ENCODE data around the gene RNF180. TPM values are rescaled to one million over a fixed set of nuclear protein-coding genes. Genes with fewer than 3 reads are reported as not detected.

RNF180 gene
- total RNA-seq, 4 donors from 2014 or later: 6.0 to 13.1 (median 10.1) TPM

- DNase-seq (ENCODE audit: low spot score in 2 of 2): no peak
- 13% methylated on average over 1 of the region's 1 CpG for WGBS, 2 donors
- no peaks in the 10 kb centered on the region for H3K36me3 ChIP-seq
- H3K27ac ChIP-seq: no peak overlapping the region
- H3K9me3 ChIP-seq: no peaks in the 10 kb centered on the region
- H3K4me3 ChIP-seq: no peak overlapping the region
- TF ChIP-seq CTCF (IDR thresholded peaks at IDR 0.05) (peak in 1 of 5 experiments; percentile 22), EP300 (IDR thresholded peaks at IDR 0.05) (no peak)
- H3K27me3 ChIP-seq: no peaks in the 10 kb centered on the region
- no peaks in the 10 kb centered on the region for H3K4me1 ChIP-seq
These were observed 42.3 kb downstream of the RNF180 start for GRCh38 chr5:64207978-64208377.

GRCh38 chr5:64209353-64209752, 43.7 kb downstream of the RNF180 start:
- Histone ChIP-seq H3K27ac (no peak overlapping the region), H3K4me1 (no peaks in the 10 kb centered on the region), H3K36me3 (no peaks in the 10 kb centered on the region), H3K27me3 (no peaks in the 10 kb centered on the region), H3K4me3 (no peak overlapping the region), H3K9me3 (no peaks in the 10 kb centered on the region)
- DNase-seq (ENCODE audit: low spot score in 2 of 2): no peak
- TF ChIP-seq CTCF (IDR thresholded peaks at IDR 0.05) (no peak), EP300 (IDR thresholded peaks at IDR 0.05) (no peak), POLR2A (IDR thresholded peaks at IDR 0.05) (no peak)

DNA sequence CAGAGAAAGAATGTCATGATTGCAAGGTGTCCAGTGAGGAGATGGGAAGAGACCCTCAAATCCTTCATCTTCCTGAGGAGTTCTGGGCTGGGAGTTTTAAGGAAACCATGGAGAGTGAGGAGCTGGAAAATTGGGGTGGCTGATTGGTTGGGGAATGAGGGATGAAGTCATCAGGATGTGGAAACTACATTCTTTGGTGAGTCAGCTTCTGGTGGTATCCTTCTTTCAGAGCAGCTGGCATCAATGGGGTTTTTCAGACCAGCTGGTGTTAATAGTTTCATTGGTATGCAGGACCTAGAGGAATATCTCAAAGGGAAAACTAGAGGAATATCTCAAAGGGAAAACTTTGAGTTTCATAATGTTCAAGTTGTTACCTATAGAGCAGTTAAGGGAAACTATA, 45.2 kb downstream of the RNF180 start:
- Histone ChIP-seq H3K36me3 (no peaks in the 10 kb centered on the region), H3K4me1 (no peaks in the 10 kb centered on the region), H3K4me3 (no peak overlapping the region), H3K27ac (no peak overlapping the region), H3K27me3 (no peaks in the 10 kb centered on the region), H3K9me3 (no peaks in the 10 kb centered on the region)
- TF ChIP-seq EP300 (IDR thresholded peaks at IDR 0.05) (no peak), POLR2A (IDR thresholded peaks at IDR 0.05) (no peak), CTCF (IDR thresholded peaks at IDR 0.05) (no peak)
- no peak for DNase-seq (ENCODE audit: low spot score in 2 of 2)

- TF ChIP-seq POLR2A (IDR thresholded peaks at IDR 0.05) (no peak), EP300 (IDR thresholded peaks at IDR 0.05) (no peak), CTCF (IDR thresholded peaks at IDR 0.05) (no peak)
- Histone ChIP-seq H3K4me3 (no peak overlapping the region), H3K4me1 (no peaks in the 10 kb centered on the region), H3K27me3 (no peaks in the 10 kb centered on the region), H3K27ac (no peak overlapping the region), H3K9me3 (no peaks in the 10 kb centered on the region), H3K36me3 (no peaks in the 10 kb centered on the region)
- DNase-seq (ENCODE audit: low spot score in 2 of 2): no peak
- 65 to 76% methylated on average over 2 of the region's 2 CpGs for WGBS, 2 donors
These were observed 47.4 kb downstream of the RNF180 start for GRCh38 chr5:64213011-64213410.

DNA sequence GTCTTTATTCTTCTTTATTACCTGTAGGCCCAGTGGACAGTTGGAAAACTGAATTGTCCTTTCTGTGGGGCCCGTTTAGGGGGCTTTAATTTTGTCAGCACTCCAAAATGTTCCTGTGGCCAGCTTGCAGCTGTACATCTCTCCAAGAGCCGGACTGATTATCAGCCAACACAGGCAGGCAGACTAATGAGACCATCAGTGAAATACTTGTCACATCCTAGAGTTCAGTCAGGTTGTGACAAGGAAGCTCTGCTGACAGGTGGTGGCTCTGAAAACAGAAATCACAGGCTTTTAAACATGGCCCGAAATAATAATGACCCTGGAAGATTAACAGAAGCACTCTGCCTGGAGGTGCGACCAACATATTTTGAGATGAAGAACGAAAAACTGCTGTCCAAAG, 47.9 kb downstream of the RNF180 start:
- Histone ChIP-seq H3K27ac (no peak overlapping the region), H3K36me3 (no peaks in the 10 kb centered on the region), H3K27me3 (no peaks in the 10 kb centered on the region), H3K4me3 (no peak overlapping the region), H3K9me3 (no peaks in the 10 kb centered on the region), H3K4me1 (no peaks in the 10 kb centered on the region)
- WGBS, 2 donors: 69 to 81% methylated on average over 5 of the region's 5 CpGs
- TF ChIP-seq POLR2A (IDR thresholded peaks at IDR 0.05) (no peak), CTCF (IDR thresholded peaks at IDR 0.05) (no peak), EP300 (IDR thresholded peaks at IDR 0.05) (no peak)
- DNase-seq (ENCODE audit: low spot score in 2 of 2): no peak
